Neuronal stem cell (in vitro differentiated cells): ENCODE data around the gene LCN10.
A peak's percentile ranks its signal among the peaks of the same experiment; 100 is the strongest.

ENCODE experiments used
- DNase-seq: peaks from one replicate; pipeline ENCODE4 v3.0.0-alpha.2; 2013; ENCODE audit warnings: low spot score
- H2AFZ ChIP-seq: one replicate; pipeline ENCODE4 v1.6.1; 2013; ENCODE audit warnings: mild to moderate bottlenecking, low read length, inconsistent platforms
- H2AK5ac ChIP-seq: 2 replicates; pipeline ENCODE4 v1.6.1; 2013; ENCODE audit warnings: low read depth, mild to moderate bottlenecking, inconsistent platforms, low read length, moderate library complexity, mixed read lengths
- H2BK120ac ChIP-seq: 2 replicates; pipeline ENCODE4 v1.6.1; 2013; ENCODE audit warnings: low read depth, mild to moderate bottlenecking, inconsistent platforms, low read length, moderate library complexity, mixed read lengths
- H2BK12ac ChIP-seq: one replicate; pipeline ENCODE4 v1.6.1; 2013; ENCODE audit warnings: low read length, inconsistent platforms
- H2BK15ac ChIP-seq: 2 replicates; pipeline ENCODE4 v1.6.1; 2013; ENCODE audit warnings: mild to moderate bottlenecking, low read length, inconsistent platforms, mixed read lengths
- H2BK5ac ChIP-seq: one replicate; pipeline ENCODE4 v1.6.1; 2013; ENCODE audit warnings: inconsistent platforms, mild to moderate bottlenecking, low read length, moderate library complexity
- H3K14ac ChIP-seq: one replicate; pipeline ENCODE4 v1.6.1; 2013; ENCODE audit warnings: low read length, inconsistent platforms
- H3K18ac ChIP-seq: 2 replicates; pipeline ENCODE4 v1.6.1; 2013; ENCODE audit warnings: low read length, inconsistent platforms
- H3K23ac ChIP-seq: 2 replicates; pipeline ENCODE4 v1.6.1; 2013; ENCODE audit warnings: low read depth, mild to moderate bottlenecking, mixed read lengths, low read length, inconsistent platforms; ENCODE audit not compliant: poor library complexity
- H3K27ac ChIP-seq: replicated peaks from 3 replicates; pipeline ENCODE4 v1.5.1; 2013; ENCODE audit warnings: low read length, inconsistent platforms
- H3K27me3 ChIP-seq, 3 experiments: 2 replicates each; pipeline ENCODE4 v1.6.1; 2013; ENCODE audit warnings: low read length in 3 of 3, mild to moderate bottlenecking in 2 of 3, inconsistent platforms in 1 of 3, low read depth in 1 of 3, mixed read lengths in 1 of 3, moderate library complexity in 1 of 3; ENCODE audit not compliant: control insufficient read depth in 3 of 3, insufficient read depth in 3 of 3
- H3K36me3 ChIP-seq, 2 donors: replicated peaks in 1 of 2; 2 replicates each; pipeline ENCODE4 v1.6.1; 2013; ENCODE audit warnings: low read length in 2 of 2; ENCODE audit not compliant: control insufficient read depth in 2 of 2, insufficient read depth in 2 of 2
- H3K4ac ChIP-seq: 2 replicates; pipeline ENCODE4 v1.6.1; 2013; ENCODE audit warnings: inconsistent platforms, mild to moderate bottlenecking, low read length, moderate library complexity
- H3K4me1 ChIP-seq, 2 donors: 1 replicate in 1 of 2; 2 replicates in 1 of 2; pipeline ENCODE4 v1.6.1; 2013; ENCODE audit warnings: low read length in 2 of 2, low read depth in 1 of 2; ENCODE audit not compliant: control insufficient read depth in 2 of 2, insufficient read depth in 1 of 2
- H3K4me2 ChIP-seq: one replicate; pipeline ENCODE4 v1.6.1; 2013; ENCODE audit warnings: mild to moderate bottlenecking, low read length, inconsistent platforms; ENCODE audit not compliant: insufficient read depth, poor library complexity, severe bottlenecking
- H3K4me3 ChIP-seq, 2 donors: 2 replicates each; pipeline ENCODE4 v1.5.1; 2013; ENCODE audit warnings: low read length in 2 of 2, mild to moderate bottlenecking in 2 of 2, inconsistent platforms in 1 of 2, moderate library complexity in 1 of 2
- H3K79me1 ChIP-seq: one replicate; pipeline ENCODE4 v1.6.1; 2013; ENCODE audit warnings: low read depth, mild to moderate bottlenecking, inconsistent platforms, low read length, moderate library complexity
- H3K9ac ChIP-seq: one replicate; pipeline ENCODE4 v1.6.1; 2013; ENCODE audit warnings: mild to moderate bottlenecking, low read depth, low read length, inconsistent platforms; ENCODE audit not compliant: poor library complexity
- H3K9me3 ChIP-seq, 2 donors: replicated peaks in 1 of 2; 2 replicates each; pipeline versions ENCODE3 to v1.6.1; 2013; ENCODE audit warnings: low read length in 2 of 2, mild to moderate bottlenecking in 2 of 2, inconsistent platforms in 1 of 2, low read depth in 1 of 2, mixed read lengths in 1 of 2, moderate library complexity in 1 of 2; ENCODE audit not compliant: control insufficient read depth in 2 of 2, insufficient read depth in 1 of 2
- H4K8ac ChIP-seq: one replicate; pipeline ENCODE4 v1.6.1; 2013; ENCODE audit warnings: low read depth, mild to moderate bottlenecking, inconsistent platforms, low read length, moderate library complexity
- H4K91ac ChIP-seq: one replicate; pipeline ENCODE4 v1.6.1; 2013; ENCODE audit warnings: low read length, low read depth, mild to moderate bottlenecking, inconsistent platforms; ENCODE audit not compliant: poor library complexity
- WGBS, 2 donors: extraction: QIAGEN DNeasy Blood & Tissue Kit; methylation state at CpG; one replicate each; pipeline ENCODE4 v1.1.7; 2013; ENCODE audit warnings: missing lambda C conversion rate in 2 of 2, mixed read lengths in 1 of 2; ENCODE audit not compliant: insufficient read length in 2 of 2, insufficient replicate concordance in 1 of 2; ENCODE audit errors: extremely low coverage in 2 of 2; 5-methylcytosine and 5-hydroxymethylcytosine counted together

Gene LCN10

GRCh38 chr9:136748666-136749611, 6.2 kb upstream of the LCN10 start:
- WGBS, 2 donors, result no CpG with 5 or more reads among the region's 21 CpGs
- Histone ChIP-seq H3K4me2 (no peak overlapping the region), H3K36me3 (no peaks in the 10 kb centered on the region), H3K4ac (no peak overlapping the region), H2BK12ac (peak overlapping the region; percentile 84), H3K14ac (peak overlapping the region; percentile 98), H4K8ac (peak overlapping the region; percentile 43), H2BK15ac (peak overlapping the region; percentile 75), H3K18ac (peak overlapping the region; percentile 76), H2BK120ac (no peak overlapping the region), H3K27me3 (peaks cover 0 to 28% (median 0%) of the 10 kb centered on the region in 3 experiments), H3K27ac (no peak overlapping the region), H3K4me1 (no peaks in the 10 kb centered on the region), H4K91ac (no peak overlapping the region), H3K79me1 (no peaks in the 10 kb centered on the region), H3K9me3 (peaks cover 0 to 5% of the 10 kb centered on the region in 2 donors), H2AFZ (no peak overlapping the region), H3K23ac (no peak overlapping the region), H2BK5ac (peak overlapping the region; percentile 53), H2AK5ac (peak overlapping the region; percentile 90), H3K4me3 (no peak overlapping the region), H3K9ac (peak overlapping the region; percentile 84)
- DNase-seq, result no peak

GRCh38 chr9:136748201-136748600, 5.5 kb upstream of the LCN10 start, which contains the start of gene LCN6:
LCN6 (minus strand) TSS chr9:136748525; CDS start chr9:136748483, 42 bp downstream.
- Histone ChIP-seq H3K9me3 (peaks cover 0 to 5% of the 10 kb centered on the region in 2 donors), H3K14ac (peak within 1 kb of the TSS; percentile 98), H3K23ac (peak within 1 kb of the TSS; percentile 20), H2BK15ac (peak within 1 kb of the TSS; percentile 75), H3K36me3 (no peaks in the 10 kb centered on the region), H3K79me1 (no peaks in the 10 kb centered on the region), H3K4me1 (peaks cover 0 to 3% of the 10 kb centered on the region in 2 donors), H4K91ac (no peak within 1 kb of the TSS), H3K4me2 (no peak within 1 kb of the TSS), H4K8ac (peak within 1 kb of the TSS; percentile 43), H3K27ac (no peak within 1 kb of the TSS), H2BK12ac (peak within 1 kb of the TSS; percentile 84), H2BK120ac (no peak within 1 kb of the TSS), H3K18ac (peak within 1 kb of the TSS; percentile 87), H2AFZ (no peak within 1 kb of the TSS), H2AK5ac (peak within 1 kb of the TSS; percentile 90), H3K4me3 (no peak within 1 kb of the TSS), H2BK5ac (peak within 1 kb of the TSS; percentile 53), H3K27me3 (peaks cover 0 to 35% (median 0%) of the 10 kb centered on the region in 3 experiments), H3K4ac (no peak within 1 kb of the TSS), H3K9ac (peak within 1 kb of the TSS; percentile 84)
- WGBS, 2 donors, result no CpG with 5 or more reads among the region's 8 CpGs
- DNase-seq, result no peak

DNA sequence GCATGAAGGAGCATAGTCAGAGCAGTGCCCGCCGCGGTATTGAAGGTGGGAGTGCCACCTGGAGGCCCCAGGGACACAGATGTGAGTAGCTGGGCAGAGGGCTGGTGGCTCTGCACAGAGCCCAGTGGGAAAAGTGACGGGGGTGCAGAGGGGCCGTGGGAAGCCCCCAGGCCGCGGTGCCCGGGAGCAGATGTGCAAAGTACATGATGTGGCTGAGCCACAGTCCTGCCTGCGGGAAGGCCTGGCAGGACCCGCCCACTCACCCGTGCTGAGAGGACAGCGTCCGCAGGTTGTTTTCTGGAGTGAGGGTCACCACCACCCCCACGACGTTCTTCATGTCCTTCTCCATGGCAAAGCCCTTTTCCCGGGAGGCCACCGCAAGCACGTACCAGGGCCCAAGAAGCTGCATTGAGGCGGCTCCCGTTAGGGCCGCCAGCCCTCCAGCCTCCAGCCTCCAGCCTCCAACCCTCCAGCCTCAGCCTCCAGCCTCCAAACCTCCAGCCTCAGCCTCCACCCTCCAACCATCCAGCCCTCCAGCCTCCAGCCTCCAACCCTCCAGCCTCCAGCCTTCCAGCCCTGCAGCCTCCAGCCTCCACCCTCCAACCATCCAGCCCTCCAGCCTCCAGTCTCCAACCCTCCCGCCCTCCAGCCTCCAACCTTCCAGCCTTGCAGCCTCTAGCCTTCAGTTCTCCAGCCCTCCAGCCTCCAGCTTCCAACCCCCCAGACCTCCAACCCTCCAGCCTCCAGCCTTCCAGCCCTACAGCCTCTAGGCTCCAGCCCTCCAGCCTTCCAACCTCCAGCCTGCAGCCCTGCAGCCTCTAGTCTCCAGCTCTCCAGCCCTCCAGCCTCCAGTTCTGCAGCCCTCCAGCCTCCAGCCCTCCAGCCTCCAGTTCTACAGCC, 4.7 kb upstream of the LCN10 start:
- H2BK120ac ChIP-seq, result no peak overlapping the region
- no peak overlapping the region for H3K4ac ChIP-seq
- H2BK5ac ChIP-seq, result peak overlapping the region; percentile 39
- WGBS, 2 donors, result no CpG with 5 or more reads among the region's 22 CpGs
- no peak overlapping the region for H4K91ac ChIP-seq
- DNase-seq, result no peak
- H3K23ac ChIP-seq, result peak overlapping the region; percentile 20
- H2AK5ac ChIP-seq, result peak overlapping the region; percentile 56
- peaks cover 4 to 7% of the 10 kb centered on the region in 2 donors for H3K4me1 ChIP-seq
- H3K18ac ChIP-seq, result peak overlapping the region; percentile 28
- H3K4me2 ChIP-seq, result no peak overlapping the region
- H3K27ac ChIP-seq, result no peak overlapping the region
- H2AFZ ChIP-seq, result no peak overlapping the region
- H3K27me3 ChIP-seq, result peaks cover 0 to 37% (median 2%) of the 10 kb centered on the region in 3 experiments
- H3K9ac ChIP-seq, result no peak overlapping the region
- H3K79me1 ChIP-seq, result no peaks in the 10 kb centered on the region
- no peak overlapping the region for H3K4me3 ChIP-seq
- H4K8ac ChIP-seq, result no peak overlapping the region
- no peak overlapping the region for H2BK12ac ChIP-seq
- H2BK15ac ChIP-seq, result no peak overlapping the region
- H3K9me3 ChIP-seq, result peaks cover 0 to 5% of the 10 kb centered on the region in 2 donors
- no peaks in the 10 kb centered on the region for H3K36me3 ChIP-seq
- peak overlapping the region; percentile 71 for H3K14ac ChIP-seq
